ENCODE measurements around the gene HSPG2. TPM values are rescaled to one million over a fixed set of nuclear protein-coding genes. Genes with fewer than 3 reads are reported as not detected.
"Not testable (repeated sequence)": the region's sequence is repeated elsewhere in the genome, so short reads cannot be mapped to it uniquely, and the experiment has no call there.

Gene HSPG2
- total RNA-seq, 2 donors from 2014 or later: 1.2 to 1.6 TPM

DNA sequence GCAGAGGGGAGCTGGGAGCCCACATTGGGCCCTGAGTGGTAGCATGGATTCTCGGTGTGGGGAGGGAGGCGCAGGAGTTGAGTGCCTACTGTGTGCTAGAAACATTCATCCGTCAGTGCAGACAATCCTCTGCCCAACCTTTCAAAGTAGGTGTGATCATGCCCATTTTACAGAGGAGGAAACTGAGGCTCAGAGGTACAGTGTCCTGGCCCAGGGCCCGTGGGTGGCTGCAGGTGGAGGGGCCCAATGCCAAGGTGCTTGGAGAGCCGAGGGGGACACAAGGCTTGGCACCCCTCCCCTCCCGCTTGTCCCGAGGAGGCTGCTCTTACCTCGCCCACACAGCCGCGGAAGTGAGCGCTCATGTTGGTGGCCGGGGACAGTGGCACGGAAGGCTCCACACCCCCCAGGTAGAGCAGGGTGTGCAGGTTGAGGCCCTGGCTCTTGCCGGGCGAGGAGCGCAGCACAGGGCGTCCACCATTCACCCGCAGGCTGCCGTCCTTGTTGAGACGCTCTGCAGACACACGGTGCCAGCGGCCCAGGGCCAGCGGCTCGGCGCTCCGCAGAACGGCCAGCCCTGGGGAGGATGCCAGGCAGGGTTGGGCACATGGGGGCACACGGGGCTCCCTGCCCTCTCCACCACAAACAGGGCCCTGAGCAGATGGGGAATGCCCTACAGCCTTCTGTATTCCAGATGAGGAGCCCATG is 108.5 kb downstream of the HSPG2 start:
- H3K27me3 Mint-ChIP-seq: peaks cover 4% of the 10 kb centered on the region
- no peaks in the 10 kb centered on the region for H3K36me3 Mint-ChIP-seq (ENCODE audit: low read depth)
- ATAC-seq (no peak), DNase-seq (no peak)
- H3K27ac Mint-ChIP-seq: no peak overlapping the region
- H3K4me1 Mint-ChIP-seq: peaks cover 2% of the 10 kb centered on the region
- no peaks in the 10 kb centered on the region for H3K9me3 ChIP-seq (ENCODE audit: control insufficient read depth, low read length, poor library complexity, severe bottlenecking)
- no peak overlapping the region for H3K4me3 Mint-ChIP-seq

DNA sequence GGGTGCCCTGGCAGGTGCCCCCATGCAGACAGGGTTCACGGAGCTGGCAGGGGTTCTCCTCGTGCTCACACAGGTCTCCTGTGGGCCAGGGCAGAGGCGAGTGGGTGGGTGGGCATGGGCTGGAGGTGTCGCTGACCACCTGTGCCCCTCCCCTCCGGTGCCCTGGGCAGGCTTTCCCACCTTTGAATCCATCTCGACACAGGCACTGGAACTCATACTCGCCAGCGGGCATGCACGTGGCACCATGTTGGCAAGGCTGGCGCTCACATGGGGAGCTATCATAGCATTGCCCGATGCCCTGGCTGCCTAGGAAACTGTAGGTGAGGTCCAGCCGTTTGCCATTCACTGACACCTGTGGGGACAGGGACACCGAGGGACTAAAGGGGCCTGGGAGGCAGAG is 109.0 kb downstream of the HSPG2 start:
- ATAC-seq (no peak), DNase-seq (no peak)
- H3K4me1 Mint-ChIP-seq: peaks cover 2% of the 10 kb centered on the region
- H3K9me3 ChIP-seq (ENCODE audit: control insufficient read depth, low read length, poor library complexity, severe bottlenecking): no peaks in the 10 kb centered on the region
- no peaks in the 10 kb centered on the region for H3K36me3 Mint-ChIP-seq (ENCODE audit: low read depth)
- no peak overlapping the region for H3K4me3 Mint-ChIP-seq
- peaks cover 5% of the 10 kb centered on the region for H3K27me3 Mint-ChIP-seq
- H3K27ac Mint-ChIP-seq: no peak overlapping the region

DNA sequence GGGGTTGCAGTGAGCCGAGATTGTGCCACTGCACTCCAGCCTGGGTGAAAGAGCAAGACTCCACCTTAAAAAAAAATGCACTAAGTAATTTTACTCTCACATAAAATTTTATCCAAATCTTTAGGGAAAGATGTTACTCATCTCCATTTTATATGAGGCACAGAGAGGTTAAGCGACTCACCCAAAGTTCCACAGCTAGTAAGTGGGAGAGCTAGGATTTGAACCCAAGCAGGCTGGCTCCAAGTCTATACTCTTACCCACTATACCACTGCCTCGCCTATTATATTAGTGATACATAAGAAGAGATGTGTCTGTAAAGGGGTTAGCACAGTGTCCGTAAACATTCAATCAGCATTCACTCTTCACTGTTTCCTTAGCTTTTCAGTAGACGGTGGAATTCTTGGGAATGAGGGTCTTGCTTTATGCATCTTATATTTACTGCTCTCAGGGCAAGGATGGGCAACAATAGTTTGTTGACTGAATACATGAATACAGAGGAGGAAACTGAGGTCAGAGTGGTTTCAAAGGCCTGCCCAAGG is 109.9 kb downstream of the HSPG2 start:
- Mint-ChIP-seq H3K27ac (no peak overlapping the region), H3K4me1 (peaks cover 2% of the 10 kb centered on the region), H3K4me3 (no peak overlapping the region), H3K36me3 (ENCODE audit: low read depth) (no peaks in the 10 kb centered on the region), H3K27me3 (peaks cover 5% of the 10 kb centered on the region)
- DNase-seq (no peak), ATAC-seq (no peak)
- no peaks in the 10 kb centered on the region for H3K9me3 ChIP-seq (ENCODE audit: control insufficient read depth, low read length, poor library complexity, severe bottlenecking)

DNA sequence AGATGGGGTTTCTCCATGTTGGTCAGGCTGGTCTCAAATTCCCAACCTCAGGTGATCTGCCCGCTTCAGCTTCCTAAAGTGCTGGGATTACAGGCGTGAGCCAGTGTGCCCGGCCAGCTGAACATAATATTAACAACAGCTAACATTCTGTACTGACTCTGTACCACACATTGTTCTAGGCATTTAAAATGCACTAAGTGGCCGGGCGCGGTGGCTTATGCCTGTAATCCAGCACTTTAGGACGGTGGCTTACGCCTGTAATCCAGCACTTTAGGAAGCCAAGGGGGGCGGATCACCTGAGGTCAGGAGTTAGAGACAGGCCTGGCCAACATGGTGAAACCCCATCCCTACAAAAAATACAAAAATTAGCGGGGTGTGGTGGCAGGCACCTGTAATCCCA is 110.4 kb downstream of the HSPG2 start:
- H3K36me3 Mint-ChIP-seq (ENCODE audit: low read depth); H3K4me3 Mint-ChIP-seq; DNase-seq; H3K4me1 Mint-ChIP-seq; H3K27me3 Mint-ChIP-seq; H3K9me3 ChIP-seq (ENCODE audit: control insufficient read depth, low read length, poor library complexity, severe bottlenecking); ATAC-seq; H3K27ac Mint-ChIP-seq: not testable (repeated sequence)

DNA sequence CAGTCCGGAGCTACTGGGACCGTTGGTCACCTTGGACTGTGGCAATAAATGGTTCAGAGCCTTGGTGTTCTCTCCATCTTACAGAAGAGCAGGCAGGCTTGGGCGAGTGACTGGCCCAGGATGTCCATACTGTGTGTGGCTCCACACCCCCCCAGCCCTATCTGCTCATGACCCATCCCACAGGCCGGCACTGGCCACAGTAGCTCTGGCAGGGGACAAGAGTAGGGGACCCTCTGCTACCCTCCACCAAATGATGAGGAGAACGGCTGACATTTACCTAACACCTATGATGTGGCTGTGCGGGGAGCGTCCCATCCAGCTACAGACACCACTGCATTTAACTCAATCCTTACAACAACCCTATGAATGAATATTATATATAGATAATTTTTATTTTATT is 111.7 kb downstream of the HSPG2 start:
- DNase-seq (no peak), ATAC-seq (no peak)
- no peaks in the 10 kb centered on the region for H3K36me3 Mint-ChIP-seq (ENCODE audit: low read depth)
- H3K4me3 Mint-ChIP-seq: no peak overlapping the region
- peaks cover 2% of the 10 kb centered on the region for H3K4me1 Mint-ChIP-seq
- H3K27me3 Mint-ChIP-seq: peaks cover 10% of the 10 kb centered on the region
- H3K27ac Mint-ChIP-seq: no peak overlapping the region
- H3K9me3 ChIP-seq (ENCODE audit: control insufficient read depth, low read length, poor library complexity, severe bottlenecking): no peaks in the 10 kb centered on the region

DNA sequence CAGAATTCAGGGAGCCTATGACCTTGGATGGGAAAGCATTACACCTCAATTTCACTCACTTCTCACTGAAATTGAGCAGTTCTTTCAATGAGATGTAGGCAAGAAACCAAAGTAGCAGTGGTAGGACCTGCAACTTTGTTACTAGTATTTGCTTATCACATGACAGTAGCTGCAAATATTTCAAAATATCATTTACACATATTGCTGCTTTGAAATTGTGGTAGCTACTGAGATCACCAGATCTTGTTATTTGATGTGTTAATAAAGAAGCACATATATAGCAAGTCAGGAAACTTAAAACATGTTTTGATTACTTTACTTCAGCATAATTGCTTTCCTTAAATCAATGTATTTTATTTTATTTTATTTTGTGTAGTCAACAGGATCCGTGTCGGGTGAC is 112.2 kb downstream of the HSPG2 start:
- H3K36me3 Mint-ChIP-seq (ENCODE audit: low read depth): no peaks in the 10 kb centered on the region
- ATAC-seq: no peak
- no peak overlapping the region for H3K27ac Mint-ChIP-seq

DNA sequence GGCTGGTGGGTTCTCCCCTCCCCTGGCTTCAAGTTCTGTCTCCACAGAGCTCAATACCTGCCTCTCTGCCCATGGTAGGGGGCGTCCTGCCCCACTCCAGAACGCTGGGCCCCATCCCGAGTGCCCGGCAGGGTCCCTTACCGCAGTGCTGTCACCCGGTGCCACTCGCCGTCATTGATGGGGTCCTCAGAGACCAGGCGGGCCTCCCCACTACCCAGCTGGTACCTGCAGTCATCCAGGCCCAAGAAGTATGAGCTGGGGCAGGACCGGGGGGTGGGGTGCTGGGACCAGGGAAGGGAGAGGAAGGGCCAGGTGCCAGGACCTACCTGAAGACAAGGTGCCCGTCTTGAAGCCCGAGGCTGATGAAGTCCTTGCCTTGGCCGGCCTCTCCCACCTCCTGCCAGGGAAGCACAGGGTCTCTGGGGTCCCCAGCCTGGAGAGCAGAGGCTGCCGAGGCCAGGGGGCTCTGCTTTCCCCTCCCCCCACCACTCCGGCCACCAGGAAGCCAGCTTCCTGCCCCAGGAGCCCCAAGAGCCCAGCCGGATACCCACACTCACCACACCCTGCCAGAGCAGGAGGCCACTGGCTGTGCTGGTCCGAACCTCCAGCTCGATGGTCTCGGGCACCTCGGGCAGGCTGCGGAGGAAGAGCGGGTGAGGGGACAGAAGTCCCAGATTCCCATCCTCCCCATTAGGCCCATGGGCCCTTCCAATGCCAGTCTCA is 113.0 kb downstream of the HSPG2 start:
- H3K27ac Mint-ChIP-seq: no peak overlapping the region
- DNase-seq: no peak
- peaks cover 2% of the 10 kb centered on the region for H3K4me1 Mint-ChIP-seq
- no peak for ATAC-seq
- H3K27me3 Mint-ChIP-seq: peaks cover 10% of the 10 kb centered on the region
- H3K4me3 Mint-ChIP-seq: no peak overlapping the region
- no peaks in the 10 kb centered on the region for H3K36me3 Mint-ChIP-seq (ENCODE audit: low read depth)
- H3K9me3 ChIP-seq (ENCODE audit: control insufficient read depth, low read length, poor library complexity, severe bottlenecking): no peaks in the 10 kb centered on the region

More for the DNA sequence above, 112.2 kb downstream of the HSPG2 start:
- H3K9me3 ChIP-seq (ENCODE audit: control insufficient read depth, low read length, poor library complexity, severe bottlenecking): no peaks in the 10 kb centered on the region
- DNase-seq: no peak
- no peak overlapping the region for H3K4me3 Mint-ChIP-seq
- H3K27me3 Mint-ChIP-seq: peaks cover 10% of the 10 kb centered on the region
- H3K4me1 Mint-ChIP-seq: peaks cover 2% of the 10 kb centered on the region

DNA sequence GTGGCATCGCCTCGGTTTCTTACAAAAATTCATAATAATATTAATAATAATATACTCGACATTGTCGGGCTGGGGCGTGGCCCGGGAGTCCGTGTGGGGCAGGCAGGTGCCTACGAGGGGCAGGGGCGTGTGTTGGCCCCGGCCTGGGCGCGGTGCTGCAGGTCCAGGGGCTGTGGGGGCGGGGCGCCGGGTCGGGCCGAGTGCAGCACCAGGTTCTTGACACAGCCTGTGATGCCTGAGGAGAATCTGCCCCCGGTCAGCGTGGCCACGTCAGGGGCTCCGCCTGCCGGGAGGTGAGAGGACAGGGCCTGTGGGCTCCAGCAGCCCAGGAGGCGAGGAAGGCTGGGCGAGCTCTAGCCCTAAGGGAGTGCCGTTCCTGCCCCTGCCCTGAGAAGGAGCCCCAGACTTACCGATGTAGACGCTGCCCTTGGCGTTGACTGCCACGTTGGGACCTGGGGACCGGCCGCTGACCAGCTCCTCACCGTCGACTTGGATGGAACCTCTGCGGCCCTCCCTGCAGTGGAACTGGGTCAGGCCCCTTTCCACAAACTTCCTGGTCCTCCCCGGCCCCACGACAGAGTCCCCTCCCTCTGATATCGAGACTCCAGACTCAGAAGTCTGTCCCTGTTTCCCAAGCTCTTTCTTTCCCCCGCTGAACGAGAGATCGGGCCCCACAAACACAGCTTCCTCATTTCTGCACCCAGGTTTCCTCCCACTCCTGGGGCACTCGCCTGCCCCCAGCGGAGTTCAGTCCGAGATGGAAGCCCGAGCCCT is 113.7 kb downstream of the HSPG2 start:
- no peak for ATAC-seq
- no peak overlapping the region for H3K27ac Mint-ChIP-seq
- H3K4me1 Mint-ChIP-seq: peaks cover 2% of the 10 kb centered on the region
- H3K36me3 Mint-ChIP-seq (ENCODE audit: low read depth): no peaks in the 10 kb centered on the region
- H3K9me3 ChIP-seq (ENCODE audit: control insufficient read depth, low read length, poor library complexity, severe bottlenecking): no peaks in the 10 kb centered on the region
- H3K4me3 Mint-ChIP-seq: no peak overlapping the region
- no peak for DNase-seq
- peaks cover 10% of the 10 kb centered on the region for H3K27me3 Mint-ChIP-seq

DNA sequence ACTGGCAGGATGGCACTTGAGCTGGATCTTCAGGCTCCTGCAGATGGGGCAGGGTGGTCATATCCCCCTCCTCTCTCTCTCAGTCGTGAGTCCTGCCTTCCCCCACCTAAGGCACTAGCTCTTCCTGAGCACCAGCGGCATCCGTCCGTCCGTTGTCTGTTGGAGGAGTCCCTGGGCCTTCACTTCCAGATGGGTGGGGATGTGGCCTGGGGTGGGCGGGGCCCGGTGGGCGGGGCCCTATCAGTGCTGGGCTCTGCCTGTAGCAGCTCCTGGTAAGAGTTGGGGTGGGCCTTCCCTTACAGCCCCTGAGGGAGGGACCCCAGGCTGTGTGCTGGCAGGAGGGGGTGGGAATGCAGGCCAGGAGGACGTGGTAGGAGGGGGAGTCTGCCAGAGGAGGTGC is 114.8 kb downstream of the HSPG2 start:
- no peak overlapping the region for H3K4me3 Mint-ChIP-seq
- H3K27ac Mint-ChIP-seq: no peak overlapping the region
- H3K27me3 Mint-ChIP-seq: peaks cover 10% of the 10 kb centered on the region
- no peak for ATAC-seq
- no peaks in the 10 kb centered on the region for H3K36me3 Mint-ChIP-seq (ENCODE audit: low read depth)
- no peaks in the 10 kb centered on the region for H3K9me3 ChIP-seq (ENCODE audit: control insufficient read depth, low read length, poor library complexity, severe bottlenecking)
- H3K4me1 Mint-ChIP-seq: peaks cover 2% of the 10 kb centered on the region
- no peak for DNase-seq

DNA sequence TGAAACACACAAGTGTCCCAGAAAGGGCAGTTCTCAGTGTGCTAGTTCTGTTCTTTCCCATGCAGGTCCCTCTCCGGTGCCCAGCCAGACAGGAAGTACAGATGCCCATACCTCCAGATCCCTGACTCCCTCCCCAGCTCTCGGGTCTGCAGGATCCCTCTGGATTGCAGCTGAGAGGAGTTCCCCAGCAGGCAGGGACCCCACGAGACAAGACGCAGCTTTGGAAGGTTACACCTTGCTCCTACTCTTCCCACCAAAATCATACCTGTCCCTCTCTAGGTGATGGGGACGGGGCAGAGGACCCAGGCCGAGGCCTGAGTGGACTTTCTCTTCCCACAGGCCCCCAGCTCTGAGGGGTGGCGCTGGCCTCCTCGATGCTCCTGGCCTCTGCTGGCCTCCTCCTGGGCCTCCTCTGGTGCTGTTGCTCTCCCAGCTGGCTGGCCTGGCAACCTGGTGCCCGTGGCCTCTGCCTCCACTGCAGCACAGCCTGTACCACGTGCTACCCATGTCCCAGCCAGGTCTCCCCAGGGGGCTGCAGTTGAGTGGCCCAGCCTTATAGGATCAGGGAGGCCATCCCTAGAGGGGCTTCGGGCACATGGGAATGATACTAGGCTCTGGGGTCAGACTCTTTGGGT is 115.6 kb downstream of the HSPG2 start:
- Mint-ChIP-seq H3K27me3 (peaks cover 10% of the 10 kb centered on the region), H3K4me3 (no peak overlapping the region), H3K27ac (no peak overlapping the region), H3K36me3 (ENCODE audit: low read depth) (no peaks in the 10 kb centered on the region), H3K4me1 (peaks cover 6% of the 10 kb centered on the region)
- no peaks in the 10 kb centered on the region for H3K9me3 ChIP-seq (ENCODE audit: control insufficient read depth, low read length, poor library complexity, severe bottlenecking)
- ATAC-seq: no peak
- no peak for DNase-seq

DNA sequence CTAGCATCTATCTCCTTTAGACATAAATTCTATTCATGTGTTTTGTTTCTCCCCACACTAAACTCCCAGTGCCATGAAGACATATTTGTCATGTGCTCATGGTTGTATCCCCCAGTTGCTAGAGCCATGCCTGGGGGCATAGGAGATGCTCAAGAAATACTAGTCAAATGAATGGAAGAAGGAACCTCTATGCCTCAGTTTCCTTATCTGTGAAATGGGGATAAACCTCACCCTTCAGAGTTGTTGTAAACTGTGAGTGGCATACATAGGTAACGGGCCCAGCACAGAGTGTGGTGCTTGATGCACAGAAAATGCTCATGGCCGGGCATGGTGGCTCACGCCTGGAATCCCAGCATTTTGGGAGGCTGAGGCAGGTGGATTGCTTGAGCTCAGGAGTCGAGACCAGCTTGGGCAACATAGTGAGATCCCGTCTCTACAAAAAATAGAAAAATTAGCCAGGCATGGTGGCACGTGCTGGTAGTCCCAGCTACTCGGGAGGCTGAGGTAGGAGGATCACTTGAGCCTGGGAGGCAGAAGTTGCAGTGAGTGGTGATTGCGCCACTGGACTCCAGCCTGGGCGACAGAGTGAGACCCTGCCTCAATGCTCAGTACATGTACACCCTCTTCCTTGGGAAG is 116.4 kb downstream of the HSPG2 start:
- Mint-ChIP-seq H3K4me3 (no peak overlapping the region), H3K27ac (no peak overlapping the region), H3K27me3 (peaks cover 10% of the 10 kb centered on the region), H3K4me1 (peaks cover 6% of the 10 kb centered on the region), H3K36me3 (ENCODE audit: low read depth) (no peaks in the 10 kb centered on the region)
- DNase-seq: no peak
- ATAC-seq: no peak
- H3K9me3 ChIP-seq (ENCODE audit: control insufficient read depth, low read length, poor library complexity, severe bottlenecking): no peaks in the 10 kb centered on the region

DNA sequence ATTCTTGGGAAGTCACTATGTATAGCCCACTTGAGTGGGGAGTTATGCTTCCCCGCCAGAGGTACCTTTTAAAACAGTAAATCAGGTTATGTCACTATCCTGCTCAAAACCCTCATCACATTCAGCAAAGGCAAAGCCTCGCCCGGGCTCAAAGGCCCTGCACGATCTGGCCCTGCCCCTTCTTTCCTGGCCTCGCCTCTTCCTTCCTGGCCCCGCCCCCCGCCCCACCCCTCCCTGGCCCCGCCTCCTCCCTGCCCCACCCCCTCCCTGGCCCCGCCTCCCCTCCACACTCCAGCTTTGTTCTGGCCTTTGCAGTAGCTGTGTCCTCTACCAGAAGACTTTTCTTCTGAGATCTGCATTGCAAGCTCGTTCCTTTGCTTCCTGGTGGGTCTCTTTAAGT is 118.5 kb downstream of the HSPG2 start:
- peaks cover 10% of the 10 kb centered on the region for H3K4me1 Mint-ChIP-seq
- no peaks in the 10 kb centered on the region for H3K9me3 ChIP-seq (ENCODE audit: control insufficient read depth, low read length, poor library complexity, severe bottlenecking)
- peaks cover 10% of the 10 kb centered on the region for H3K27me3 Mint-ChIP-seq
- ATAC-seq (peak; percentile 58), DNase-seq (no peak)
- H3K4me3 Mint-ChIP-seq: no peak overlapping the region
- H3K27ac Mint-ChIP-seq: no peak overlapping the region
- peaks cover 2% of the 10 kb centered on the region for H3K36me3 Mint-ChIP-seq (ENCODE audit: low read depth)
